Neural progenitor cell (in vitro differentiated cells): ENCODE results near the gene INTS11.

Experiments
- EZH2 ChIP-seq: fragments of 200-600 bp; sonication (generic); IDR thresholded peaks from 2 replicates; pipeline ENCODE4 v1.6.1; 2017; ENCODE audit warnings: antibody characterized with exemption, mild to moderate bottlenecking, moderate library complexity
- EZH2phosphoT487 ChIP-seq: fragments of 200-600 bp; sonication (generic); IDR thresholded peaks from 2 replicates; pipeline ENCODE4 v1.6.1; 2017; ENCODE audit warnings: antibody characterized with exemption
- TF ChIP-seq, protein P1 (sequence below): fragments of 200-600 bp; sonication (generic); IDR thresholded peaks from 2 replicates; pipeline ENCODE4 v1.5.1; 2017; ENCODE audit warnings: antibody characterized with exemption, mild to moderate bottlenecking

DNA sequence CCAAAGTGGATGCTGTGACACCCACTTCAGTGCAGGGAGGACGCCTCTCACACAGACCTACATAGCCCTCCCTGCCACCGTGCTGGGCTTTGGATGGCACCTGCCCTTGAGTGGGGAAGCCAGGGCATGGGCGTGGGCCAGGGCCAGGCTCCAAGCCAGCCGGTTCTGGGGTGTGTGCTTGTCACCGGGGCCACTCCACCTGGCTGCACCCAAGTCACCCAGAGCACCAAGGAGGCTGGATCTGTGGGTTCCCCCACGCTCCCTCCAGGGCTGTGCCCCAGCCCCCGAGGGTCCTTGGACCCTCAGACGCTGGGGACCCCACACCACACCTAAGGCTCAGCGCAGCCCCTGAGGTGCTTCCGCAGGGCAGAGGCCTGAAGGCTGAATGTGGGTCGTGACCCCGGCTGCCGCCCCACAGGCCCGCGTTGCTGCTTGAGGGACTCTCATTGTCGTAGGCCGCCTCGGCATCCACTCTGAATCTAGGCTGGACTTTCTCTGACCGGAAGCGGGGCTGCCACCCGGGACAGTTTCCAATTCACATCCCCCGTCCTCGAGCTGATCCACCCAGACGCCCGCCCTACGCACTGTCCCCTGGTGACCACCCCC, 32.4 kb upstream of the INTS11 start:
- TF ChIP-seq, protein P1, sequence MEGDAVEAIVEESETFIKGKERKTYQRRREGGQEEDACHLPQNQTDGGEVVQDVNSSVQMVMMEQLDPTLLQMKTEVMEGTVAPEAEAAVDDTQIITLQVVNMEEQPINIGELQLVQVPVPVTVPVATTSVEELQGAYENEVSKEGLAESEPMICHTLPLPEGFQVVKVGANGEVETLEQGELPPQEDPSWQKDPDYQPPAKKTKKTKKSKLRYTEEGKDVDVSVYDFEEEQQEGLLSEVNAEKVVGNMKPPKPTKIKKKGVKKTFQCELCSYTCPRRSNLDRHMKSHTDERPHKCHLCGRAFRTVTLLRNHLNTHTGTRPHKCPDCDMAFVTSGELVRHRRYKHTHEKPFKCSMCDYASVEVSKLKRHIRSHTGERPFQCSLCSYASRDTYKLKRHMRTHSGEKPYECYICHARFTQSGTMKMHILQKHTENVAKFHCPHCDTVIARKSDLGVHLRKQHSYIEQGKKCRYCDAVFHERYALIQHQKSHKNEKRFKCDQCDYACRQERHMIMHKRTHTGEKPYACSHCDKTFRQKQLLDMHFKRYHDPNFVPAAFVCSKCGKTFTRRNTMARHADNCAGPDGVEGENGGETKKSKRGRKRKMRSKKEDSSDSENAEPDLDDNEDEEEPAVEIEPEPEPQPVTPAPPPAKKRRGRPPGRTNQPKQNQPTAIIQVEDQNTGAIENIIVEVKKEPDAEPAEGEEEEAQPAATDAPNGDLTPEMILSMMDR = no peak
- TF ChIP-seq EZH2 (no peak), EZH2phosphoT487 (no peak)
